T-helper 1 cell (primary cell): ENCODE results near the gene PIEZO1.

ENCODE experiments used
- DNase-seq, 5 donors: peaks; one replicate each; pipeline ENCODE4 v3.0.0-alpha.2; 2012 to 2020

The PIEZO1 gene

DNA sequence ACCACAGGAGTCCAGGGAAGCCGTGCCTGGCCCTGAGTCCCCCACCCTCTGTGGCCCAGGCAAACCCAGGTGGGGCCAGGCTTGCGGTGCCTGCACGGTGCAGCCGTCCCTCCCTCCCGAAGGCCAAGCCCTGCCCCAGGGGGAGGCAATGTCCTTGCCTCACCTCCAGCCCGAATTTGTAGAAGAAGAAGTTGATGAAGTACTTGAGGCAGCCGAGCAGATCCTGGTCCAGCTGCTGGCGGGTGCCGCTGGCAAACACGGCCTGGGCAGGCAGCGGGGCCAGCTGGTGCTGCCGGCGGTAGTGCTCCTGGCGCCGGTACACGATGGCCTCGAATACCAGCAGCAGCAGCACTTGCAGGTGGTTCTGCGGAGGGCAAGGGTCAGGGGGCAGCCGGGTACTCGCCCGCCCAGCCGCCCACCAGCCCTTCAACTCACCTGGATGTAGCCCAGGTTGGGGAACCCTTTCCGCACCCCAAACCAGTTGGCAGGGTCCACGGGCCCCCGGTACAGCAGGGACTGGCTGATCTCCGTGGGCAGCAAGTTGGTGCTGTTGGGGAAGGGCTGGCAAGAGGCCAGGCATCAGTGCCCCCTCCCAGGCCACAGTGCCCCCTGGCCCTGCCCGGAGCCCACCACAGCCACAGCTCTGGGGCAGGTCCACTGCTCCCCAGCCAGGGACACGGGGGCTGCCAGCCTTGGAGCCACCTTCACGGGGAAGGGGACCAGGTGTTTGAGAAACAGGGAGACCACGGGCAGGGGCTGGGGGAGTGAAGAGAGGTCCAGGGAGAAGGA is 52.7 kb downstream of the PIEZO1 start:
- DNase-seq, result no peak

DNA sequence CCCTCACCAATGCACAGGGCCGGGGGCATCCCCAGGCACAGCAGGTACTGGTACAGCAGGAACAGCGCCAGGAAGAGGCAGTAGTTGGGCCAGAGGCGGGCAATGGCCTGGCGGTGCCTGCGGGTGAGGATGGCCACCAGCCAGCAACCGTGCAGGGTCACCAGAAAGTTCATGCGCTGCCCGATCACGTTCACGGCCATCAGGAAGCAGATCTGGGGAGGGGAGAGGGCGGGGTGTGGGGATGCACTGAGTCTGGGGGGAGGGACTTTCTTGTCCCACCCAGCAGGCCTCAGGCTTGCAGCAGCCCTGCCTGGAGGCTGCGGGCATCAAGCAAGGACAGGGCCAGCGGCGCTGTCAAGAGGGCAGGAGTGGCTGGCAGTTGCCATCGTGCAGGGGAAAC is 53.3 kb downstream of the PIEZO1 start:
- no peak for DNase-seq

- DNase-seq, result no peak
These were observed 54.1 kb downstream of the PIEZO1 start for GRCh38 chr16:88730632-88731607.

GRCh38 chr16:88727871-88728270 is 57.1 kb downstream of the PIEZO1 start:
- DNase-seq, result no peak

- DNase-seq, result no peak
These were observed 58.0 kb downstream of the PIEZO1 start for GRCh38 chr16:88726981-88727380.

DNA sequence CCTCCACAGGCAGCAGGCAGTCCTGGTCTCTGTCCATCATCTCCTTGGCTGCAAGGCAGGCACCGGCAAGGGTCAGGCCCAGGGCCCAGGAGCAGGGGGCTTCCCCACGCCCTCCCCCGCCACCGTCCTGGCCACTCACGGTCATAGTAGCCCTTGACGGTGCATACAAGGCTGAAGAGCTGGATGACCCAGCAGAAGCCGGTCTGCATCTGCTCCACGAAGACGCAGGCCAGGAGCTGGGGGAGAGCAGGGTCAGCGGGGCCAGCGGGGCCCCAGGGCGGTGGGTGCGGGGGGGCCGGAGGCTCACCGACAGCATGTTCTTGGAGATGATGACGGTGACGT is 58.6 kb downstream of the PIEZO1 start:
- no peak for DNase-seq

GRCh38 chr16:88725609-88726407 is 59.2 kb downstream of the PIEZO1 start:
- no peak for DNase-seq

GRCh38 chr16:88724855-88725555 is 60.0 kb downstream of the PIEZO1 start:
- DNase-seq, result no peak

- no peak for DNase-seq
These were observed 61.1 kb downstream of the PIEZO1 start for GRCh38 chr16:88723911-88724310.

DNA sequence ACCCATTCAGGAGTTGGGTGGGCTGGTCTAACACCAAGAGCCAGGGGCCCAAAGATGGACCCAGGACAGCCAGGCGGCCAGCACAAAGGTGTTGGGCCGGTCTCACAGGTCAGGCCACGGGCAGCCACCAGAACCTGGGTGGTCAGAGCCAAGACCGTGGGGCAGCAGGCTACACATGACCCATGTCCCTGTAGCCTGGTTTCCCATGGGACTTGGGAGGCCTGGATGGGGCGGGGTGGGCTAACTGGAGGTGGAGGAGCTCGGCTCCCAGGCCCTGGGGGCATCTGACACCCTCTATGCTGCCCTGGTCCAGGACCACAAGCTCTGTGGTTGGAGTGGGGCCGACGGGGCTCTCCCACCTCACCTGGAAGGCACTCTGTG is 61.5 kb downstream of the PIEZO1 start:
- no peak for DNase-seq

DNA sequence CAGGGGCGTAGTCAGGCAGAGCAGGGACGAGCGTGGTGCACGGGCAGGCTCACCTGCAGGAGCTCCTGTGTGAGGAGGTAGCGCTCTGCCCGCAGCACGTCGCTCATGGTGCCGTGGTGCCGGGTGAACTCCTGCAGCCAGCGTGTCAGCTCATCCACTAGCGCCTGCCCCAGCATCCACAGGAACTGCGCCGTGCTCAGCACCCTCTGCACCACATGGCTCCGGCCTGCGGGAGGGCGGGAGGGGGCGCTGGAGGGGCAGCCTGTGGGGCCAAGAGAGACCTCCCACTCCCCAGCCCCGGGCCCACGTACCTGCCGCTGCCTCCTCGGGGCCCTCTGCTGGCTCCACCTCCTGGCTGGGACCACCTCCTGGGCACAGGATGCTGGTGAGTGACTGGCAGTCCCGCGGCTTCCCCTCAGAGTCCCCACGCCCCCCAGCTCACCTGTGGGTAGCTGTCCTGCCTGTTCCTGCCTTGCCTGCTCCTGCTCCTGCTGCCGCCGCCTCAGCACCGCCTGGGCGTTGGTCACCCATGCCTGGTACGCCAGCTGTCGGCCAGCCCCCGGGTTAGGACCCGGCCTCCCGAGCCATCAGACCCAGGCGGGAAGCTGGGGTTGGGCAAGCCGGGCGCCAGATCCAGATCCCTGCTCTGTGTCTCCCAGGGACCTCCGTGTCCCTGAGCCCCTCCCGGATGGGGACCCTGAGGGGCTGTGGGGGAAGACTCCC is 62.1 kb downstream of the PIEZO1 start:
- DNase-seq, result no peak

DNA sequence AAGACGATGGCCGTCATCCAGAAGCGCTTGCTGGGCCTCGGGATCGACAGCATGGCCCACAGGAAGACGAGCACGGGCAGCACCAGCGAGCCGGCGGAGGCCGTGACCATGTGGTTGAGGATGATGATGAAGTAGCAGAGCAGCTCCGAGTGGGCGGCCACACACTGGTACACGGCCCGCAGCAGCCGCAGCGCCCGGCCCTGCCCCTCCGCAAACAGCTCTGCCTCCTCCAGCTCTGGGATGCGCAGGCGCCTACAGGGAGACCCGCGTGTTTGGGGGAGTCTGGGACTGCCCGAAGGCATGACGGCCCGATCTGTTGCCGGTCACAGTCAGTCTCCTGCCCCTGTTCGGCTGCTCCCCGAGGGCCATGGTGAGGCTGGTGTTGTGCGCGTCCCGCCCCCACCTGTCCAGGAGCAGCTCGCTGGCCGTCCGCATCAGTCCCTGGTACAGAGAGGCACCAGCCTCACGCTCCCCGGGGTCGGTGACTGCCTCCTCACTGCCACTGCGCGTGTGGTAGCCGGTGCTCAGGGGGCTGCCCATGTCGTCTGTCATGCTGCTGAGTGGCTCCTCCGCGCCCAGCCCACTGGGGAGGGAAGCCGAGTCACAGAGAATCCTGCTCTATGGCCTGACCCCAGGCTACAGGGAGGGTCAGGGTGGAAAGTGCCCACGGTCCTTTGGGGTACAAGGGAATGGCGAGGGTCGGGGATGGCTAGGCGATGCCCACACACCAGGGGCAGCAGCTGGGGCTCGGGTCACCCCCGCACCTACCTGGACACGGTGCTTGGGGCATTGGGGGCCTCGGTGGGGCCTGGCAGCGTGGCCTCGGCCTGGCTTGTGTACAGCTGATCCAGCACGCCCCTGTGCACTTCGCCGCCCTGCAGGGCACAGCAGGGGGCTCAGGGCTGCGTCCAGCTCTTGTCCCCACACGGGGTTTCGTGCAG is 62.9 kb downstream of the PIEZO1 start:
- no peak for DNase-seq

DNA sequence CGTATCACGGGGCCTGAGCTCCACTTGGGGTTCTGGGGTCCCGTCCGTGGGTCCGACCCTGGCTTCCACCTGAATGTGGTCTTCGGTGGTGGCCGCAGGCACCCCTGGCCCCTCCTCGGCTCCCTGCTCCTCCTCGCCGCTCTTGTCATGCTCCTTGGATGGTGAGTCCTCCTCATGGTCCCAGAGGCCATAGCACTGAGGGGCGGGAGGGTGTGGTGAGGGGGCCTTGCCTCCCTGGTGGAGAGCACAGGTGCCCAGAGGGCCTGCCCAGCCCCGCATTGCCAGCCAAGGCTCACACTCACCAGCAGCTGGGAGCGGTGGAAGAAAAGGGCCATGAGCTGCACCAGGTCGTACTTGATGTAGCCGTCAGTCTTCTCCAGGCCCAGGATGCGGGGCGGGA is 63.8 kb downstream of the PIEZO1 start:
- DNase-seq, result no peak

- DNase-seq, result no peak
These were observed 64.5 kb downstream of the PIEZO1 start for GRCh38 chr16:88720396-88720970.

DNA sequence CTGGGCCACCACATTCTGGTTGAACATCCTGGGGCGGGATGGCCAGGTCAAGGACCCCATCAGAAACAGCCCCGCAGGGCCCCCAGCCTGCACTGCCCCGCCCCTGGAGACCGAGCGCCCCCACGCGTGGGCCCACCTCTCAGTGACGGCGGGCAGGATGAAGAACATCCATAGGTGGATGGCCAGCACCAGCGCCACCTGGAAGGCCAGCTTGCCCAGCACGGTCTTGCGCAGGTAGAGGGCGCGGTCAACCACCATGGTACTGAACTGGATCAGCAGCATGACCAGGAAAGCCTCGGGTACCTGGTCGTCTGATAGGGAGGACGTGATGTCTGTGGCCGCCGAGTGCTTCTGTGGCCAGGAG is 65.1 kb downstream of the PIEZO1 start:
- no peak for DNase-seq

GRCh38 chr16:88719267-88719932 is 65.6 kb downstream of the PIEZO1 start:
- no peak for DNase-seq

- no peak for DNase-seq
These were observed 66.8 kb downstream of the PIEZO1 start for GRCh38 chr16:88718178-88718577.

- DNase-seq, result no peak
These were observed 68.4 kb downstream of the PIEZO1 start for GRCh38 chr16:88716601-88717001.

DNA sequence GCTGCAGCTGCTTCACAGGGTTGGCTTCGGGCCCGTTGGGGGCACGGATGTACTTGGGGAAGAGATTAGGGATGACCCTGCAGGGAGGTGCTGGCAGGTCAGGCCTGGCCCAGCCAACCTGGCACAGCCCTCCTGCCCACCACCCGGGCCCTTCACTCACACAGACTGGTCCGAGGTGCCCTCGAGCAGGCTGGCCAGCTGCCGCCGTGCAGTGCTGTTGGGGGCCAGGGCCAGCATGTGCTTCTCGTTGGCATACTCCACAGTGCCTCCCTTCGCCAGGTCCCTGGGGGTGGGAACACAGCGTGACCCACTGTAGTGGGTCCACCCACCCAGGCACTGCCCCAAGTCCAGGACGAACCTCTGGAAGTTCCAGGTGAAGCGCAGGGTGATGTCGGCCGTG is 68.8 kb downstream of the PIEZO1 start:
- no peak for DNase-seq
